NT2/D1 (cell line): ENCODE measurements around the gene NSUN2.

Source experiments
- DNase-seq: peaks from one replicate; pipeline ENCODE4 v3.0.0-alpha.2; 2011; ENCODE audit warnings: low read depth, low spot score
- H3K27me3 ChIP-seq: 2 replicates; pipeline ENCODE4 v1.6.0; 2011; ENCODE audit warnings: mild to moderate bottlenecking; ENCODE audit not compliant: insufficient read length, insufficient read depth
- H3K36me3 ChIP-seq: 2 replicates; pipeline ENCODE4 v1.6.1; 2011; ENCODE audit warnings: mild to moderate bottlenecking, low read length, mixed read lengths; ENCODE audit not compliant: insufficient read depth, insufficient read length
- H3K4me1 ChIP-seq: 2 replicates; pipeline ENCODE4 v1.5.1; 2011; ENCODE audit not compliant: insufficient read depth, insufficient read length
- H3K4me3 ChIP-seq: 2 replicates; pipeline ENCODE4 v1.5.1; 2011; ENCODE audit warnings: low read depth; ENCODE audit not compliant: insufficient read length
- H3K9ac ChIP-seq: 2 replicates; pipeline ENCODE4 v1.6.0; 2011; ENCODE audit warnings: low read depth; ENCODE audit not compliant: insufficient read length
- H3K9me3 ChIP-seq: 2 replicates; pipeline ENCODE4 v1.5.1; 2011; ENCODE audit warnings: mild to moderate bottlenecking, low read length; ENCODE audit not compliant: insufficient read depth
- SUZ12 ChIP-seq: IDR thresholded peaks from 2 replicates; pipeline ENCODE4 v1.6.1; 2011; ENCODE audit not compliant: insufficient read length, insufficient read depth; ENCODE audit errors: extremely low read depth
- YY1 ChIP-seq: IDR thresholded peaks from 2 replicates; pipeline ENCODE4 v1.6.1; 2011; ENCODE audit not compliant: insufficient read length, insufficient read depth
- ZNF274 ChIP-seq: IDR thresholded peaks from 2 replicates; pipeline ENCODE4 v1.6.1; 2011; ENCODE audit warnings: mild to moderate bottlenecking, low read depth, low read length

Gene NSUN2

GRCh38 chr5:6554812-6555211 is 78.0 kb downstream of the NSUN2 start:
- TF ChIP-seq YY1 (no peak), ZNF274 (no peak)
- Histone ChIP-seq H3K9ac (no peak overlapping the region), H3K27me3 (no peaks in the 10 kb centered on the region)

DNA sequence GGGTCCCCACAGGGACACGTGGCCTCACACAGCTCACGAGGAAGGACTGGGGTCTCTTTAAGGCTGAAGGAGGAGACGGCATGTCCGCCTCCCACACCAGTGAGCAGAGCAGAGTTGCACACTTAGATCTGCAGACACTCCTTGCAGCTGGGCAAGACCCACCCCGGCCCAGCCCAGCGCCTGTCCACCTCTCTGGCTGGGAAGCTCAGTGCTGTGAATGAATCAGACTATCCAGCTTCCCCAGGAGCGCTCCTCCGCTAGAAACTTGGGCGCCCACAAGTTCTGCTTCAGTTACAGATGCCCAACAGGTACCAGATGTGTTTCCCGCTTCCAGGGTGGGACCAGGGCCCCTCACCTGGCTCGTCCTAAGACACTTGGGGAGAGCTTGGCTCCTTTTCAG is 78.9 kb downstream of the NSUN2 start:
- no peak for DNase-seq
- no peaks in the 10 kb centered on the region for H3K4me1 ChIP-seq
- H3K9me3 ChIP-seq: peaks cover 16% of the 10 kb centered on the region; the same call in 1 of the 2 replicates
- H3K9ac ChIP-seq: no peak overlapping the region
- no peaks in the 10 kb centered on the region for H3K36me3 ChIP-seq
- no peaks in the 10 kb centered on the region for H3K27me3 ChIP-seq
- H3K4me3 ChIP-seq: no peak overlapping the region
- TF ChIP-seq YY1 (no peak), SUZ12 (no peak), ZNF274 (no peak)

More at GRCh38 chr5:6554812-6555211, 78.0 kb downstream of the NSUN2 start:
- Histone ChIP-seq H3K4me1 (no peaks in the 10 kb centered on the region), H3K9me3 (peaks cover 17% of the 10 kb centered on the region; the same call in 1 of the 2 replicates), H3K36me3 (no peaks in the 10 kb centered on the region), H3K4me3 (no peak overlapping the region)
- DNase-seq: no peak

- H3K9ac ChIP-seq: no peak overlapping the region
Observed at GRCh38 chr5:6552612-6553011, 80.2 kb downstream of the NSUN2 start.

DNA sequence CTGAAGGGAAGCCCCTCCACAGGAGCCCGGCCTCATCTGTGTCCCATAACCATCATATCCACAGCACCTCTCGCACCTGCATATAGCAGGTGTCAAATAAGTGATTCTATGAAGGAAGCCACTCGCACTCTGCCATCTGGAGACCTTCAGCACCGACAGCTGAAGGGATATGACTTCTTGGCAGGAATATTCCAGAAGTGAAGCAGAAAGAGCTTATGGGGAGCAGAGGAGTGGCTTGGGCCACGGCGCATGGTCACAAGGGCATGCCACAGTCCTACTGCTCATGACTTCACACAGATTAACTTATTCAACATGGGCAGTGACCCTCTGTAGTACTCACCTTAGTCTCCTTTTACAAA is 80.9 kb downstream of the NSUN2 start:
- no peak for TF ChIP-seq SUZ12
- no peak for TF ChIP-seq YY1
- TF ChIP-seq ZNF274: no peak
- H3K4me1 ChIP-seq: no peaks in the 10 kb centered on the region
- H3K9ac ChIP-seq: no peak overlapping the region
- no peak overlapping the region for H3K4me3 ChIP-seq
- no peaks in the 10 kb centered on the region for H3K27me3 ChIP-seq
- no peaks in the 10 kb centered on the region for H3K36me3 ChIP-seq
- no peaks in the 10 kb centered on the region for H3K9me3 ChIP-seq
- DNase-seq: no peak

More at GRCh38 chr5:6552612-6553011, 80.2 kb downstream of the NSUN2 start:
- Histone ChIP-seq H3K27me3 (no peaks in the 10 kb centered on the region), H3K9me3 (peaks cover 2% of the 10 kb centered on the region; the same call in 1 of the 2 replicates), H3K4me1 (no peaks in the 10 kb centered on the region), H3K4me3 (no peak overlapping the region), H3K36me3 (no peaks in the 10 kb centered on the region)
- TF ChIP-seq SUZ12 (no peak), ZNF274 (no peak), YY1 (no peak)
- DNase-seq: no peak

- H3K9ac ChIP-seq: no peak overlapping the region
- TF ChIP-seq SUZ12: no peak
- TF ChIP-seq YY1: no peak
- no peak for TF ChIP-seq ZNF274
- no peaks in the 10 kb centered on the region for H3K9me3 ChIP-seq
- H3K4me1 ChIP-seq: no peaks in the 10 kb centered on the region
- no peaks in the 10 kb centered on the region for H3K36me3 ChIP-seq
- no peak overlapping the region for H3K4me3 ChIP-seq
- DNase-seq: no peak
- H3K27me3 ChIP-seq: no peaks in the 10 kb centered on the region
Observed at GRCh38 chr5:6551287-6551954, 81.4 kb downstream of the NSUN2 start.

DNA sequence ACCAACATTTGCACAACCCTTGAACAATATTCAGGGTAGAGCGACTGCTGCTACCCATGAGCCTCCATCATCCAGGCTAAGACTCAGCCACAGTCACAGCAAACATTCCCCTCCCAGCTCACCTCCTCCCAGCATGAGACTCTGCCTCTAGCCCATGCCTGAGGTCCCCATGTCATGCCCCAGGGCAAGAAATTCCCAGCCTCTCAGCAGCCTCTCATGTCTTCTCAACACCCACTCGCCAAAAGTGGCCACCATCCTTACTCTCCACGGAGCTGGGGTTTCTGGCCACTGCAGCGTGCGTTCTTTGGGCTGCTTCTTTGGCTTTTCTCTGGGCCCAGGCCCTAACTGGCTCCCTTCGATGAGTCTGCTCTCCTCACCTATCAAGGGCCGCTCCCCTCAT is 82.2 kb downstream of the NSUN2 start:
- Histone ChIP-seq H3K36me3 (no peaks in the 10 kb centered on the region), H3K4me3 (no peak overlapping the region), H3K9ac (no peak overlapping the region), H3K27me3 (no peaks in the 10 kb centered on the region), H3K9me3 (no peaks in the 10 kb centered on the region), H3K4me1 (no peaks in the 10 kb centered on the region)
- TF ChIP-seq ZNF274: no peak
- TF ChIP-seq YY1: no peak
- no peak for TF ChIP-seq SUZ12
- no peak for DNase-seq
